ENCODE results near the gene HORMAD1.

- TF ChIP-seq, protein P1, sequence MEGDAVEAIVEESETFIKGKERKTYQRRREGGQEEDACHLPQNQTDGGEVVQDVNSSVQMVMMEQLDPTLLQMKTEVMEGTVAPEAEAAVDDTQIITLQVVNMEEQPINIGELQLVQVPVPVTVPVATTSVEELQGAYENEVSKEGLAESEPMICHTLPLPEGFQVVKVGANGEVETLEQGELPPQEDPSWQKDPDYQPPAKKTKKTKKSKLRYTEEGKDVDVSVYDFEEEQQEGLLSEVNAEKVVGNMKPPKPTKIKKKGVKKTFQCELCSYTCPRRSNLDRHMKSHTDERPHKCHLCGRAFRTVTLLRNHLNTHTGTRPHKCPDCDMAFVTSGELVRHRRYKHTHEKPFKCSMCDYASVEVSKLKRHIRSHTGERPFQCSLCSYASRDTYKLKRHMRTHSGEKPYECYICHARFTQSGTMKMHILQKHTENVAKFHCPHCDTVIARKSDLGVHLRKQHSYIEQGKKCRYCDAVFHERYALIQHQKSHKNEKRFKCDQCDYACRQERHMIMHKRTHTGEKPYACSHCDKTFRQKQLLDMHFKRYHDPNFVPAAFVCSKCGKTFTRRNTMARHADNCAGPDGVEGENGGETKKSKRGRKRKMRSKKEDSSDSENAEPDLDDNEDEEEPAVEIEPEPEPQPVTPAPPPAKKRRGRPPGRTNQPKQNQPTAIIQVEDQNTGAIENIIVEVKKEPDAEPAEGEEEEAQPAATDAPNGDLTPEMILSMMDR (conservative IDR thresholded peaks at IDR 0.05; ENCODE audit: low read depth in 2 of 2), result no peak
- no peak for TF ChIP-seq EZH2phosphoT487 (IDR thresholded peaks at IDR 0.05; ENCODE audit: unreplicated experiment)
- TF ChIP-seq EZH2 (IDR thresholded peaks at IDR 0.05; ENCODE audit: low read depth, unreplicated experiment), result no peak
- TF ChIP-seq, protein P2, sequence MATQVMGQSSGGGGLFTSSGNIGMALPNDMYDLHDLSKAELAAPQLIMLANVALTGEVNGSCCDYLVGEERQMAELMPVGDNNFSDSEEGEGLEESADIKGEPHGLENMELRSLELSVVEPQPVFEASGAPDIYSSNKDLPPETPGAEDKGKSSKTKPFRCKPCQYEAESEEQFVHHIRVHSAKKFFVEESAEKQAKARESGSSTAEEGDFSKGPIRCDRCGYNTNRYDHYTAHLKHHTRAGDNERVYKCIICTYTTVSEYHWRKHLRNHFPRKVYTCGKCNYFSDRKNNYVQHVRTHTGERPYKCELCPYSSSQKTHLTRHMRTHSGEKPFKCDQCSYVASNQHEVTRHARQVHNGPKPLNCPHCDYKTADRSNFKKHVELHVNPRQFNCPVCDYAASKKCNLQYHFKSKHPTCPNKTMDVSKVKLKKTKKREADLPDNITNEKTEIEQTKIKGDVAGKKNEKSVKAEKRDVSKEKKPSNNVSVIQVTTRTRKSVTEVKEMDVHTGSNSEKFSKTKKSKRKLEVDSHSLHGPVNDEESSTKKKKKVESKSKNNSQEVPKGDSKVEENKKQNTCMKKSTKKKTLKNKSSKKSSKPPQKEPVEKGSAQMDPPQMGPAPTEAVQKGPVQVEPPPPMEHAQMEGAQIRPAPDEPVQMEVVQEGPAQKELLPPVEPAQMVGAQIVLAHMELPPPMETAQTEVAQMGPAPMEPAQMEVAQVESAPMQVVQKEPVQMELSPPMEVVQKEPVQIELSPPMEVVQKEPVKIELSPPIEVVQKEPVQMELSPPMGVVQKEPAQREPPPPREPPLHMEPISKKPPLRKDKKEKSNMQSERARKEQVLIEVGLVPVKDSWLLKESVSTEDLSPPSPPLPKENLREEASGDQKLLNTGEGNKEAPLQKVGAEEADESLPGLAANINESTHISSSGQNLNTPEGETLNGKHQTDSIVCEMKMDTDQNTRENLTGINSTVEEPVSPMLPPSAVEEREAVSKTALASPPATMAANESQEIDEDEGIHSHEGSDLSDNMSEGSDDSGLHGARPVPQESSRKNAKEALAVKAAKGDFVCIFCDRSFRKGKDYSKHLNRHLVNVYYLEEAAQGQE (IDR thresholded peaks at IDR 0.05; ENCODE audit: unreplicated experiment), result no peak
- no peak for TF ChIP-seq POLR2AphosphoS5 (IDR thresholded peaks at IDR 0.05; ENCODE audit: low read depth)
- TF ChIP-seq JUNB (IDR thresholded peaks at IDR 0.05; ENCODE audit: unreplicated experiment), result no peak
- no peak for TF ChIP-seq CREB1 (CRISPR knock-in tag; IDR thresholded peaks at IDR 0.05; ENCODE audit: low read depth)
- no peak for TF ChIP-seq ZNF331 (CRISPR knock-in tag; IDR thresholded peaks at IDR 0.05; ENCODE audit: low read depth)
Observed at GRCh38 chr1:150660584-150660983, 60.1 kb downstream of the HORMAD1 start.

All from GM23338 (cell line).